A673 (cell line): Measurements from ENCODE around the gene VMAC.

ENCODE experiments used
- EZH2 ChIP-seq: fragments of 200-600 bp; sonication (generic); IDR thresholded peaks from 2 replicates; pipeline ENCODE4 v1.6.1; 2017; ENCODE audit warnings: borderline replicate concordance, low read depth, mild to moderate bottlenecking, mixed read lengths, antibody characterized with exemption, low read length; ENCODE audit not compliant: poor library complexity, severe bottlenecking
- TF ChIP-seq, protein P1 (sequence below): fragments of 300-800, 200-600 bp; sonication (generic); conservative IDR thresholded peaks from 2 replicates; pipeline ENCODE4 v1.5.1; 2017; ENCODE audit warnings: low read depth, mild to moderate bottlenecking, antibody characterized with exemption, low read length, moderate library complexity, mixed read lengths

- TF ChIP-seq, protein P1, sequence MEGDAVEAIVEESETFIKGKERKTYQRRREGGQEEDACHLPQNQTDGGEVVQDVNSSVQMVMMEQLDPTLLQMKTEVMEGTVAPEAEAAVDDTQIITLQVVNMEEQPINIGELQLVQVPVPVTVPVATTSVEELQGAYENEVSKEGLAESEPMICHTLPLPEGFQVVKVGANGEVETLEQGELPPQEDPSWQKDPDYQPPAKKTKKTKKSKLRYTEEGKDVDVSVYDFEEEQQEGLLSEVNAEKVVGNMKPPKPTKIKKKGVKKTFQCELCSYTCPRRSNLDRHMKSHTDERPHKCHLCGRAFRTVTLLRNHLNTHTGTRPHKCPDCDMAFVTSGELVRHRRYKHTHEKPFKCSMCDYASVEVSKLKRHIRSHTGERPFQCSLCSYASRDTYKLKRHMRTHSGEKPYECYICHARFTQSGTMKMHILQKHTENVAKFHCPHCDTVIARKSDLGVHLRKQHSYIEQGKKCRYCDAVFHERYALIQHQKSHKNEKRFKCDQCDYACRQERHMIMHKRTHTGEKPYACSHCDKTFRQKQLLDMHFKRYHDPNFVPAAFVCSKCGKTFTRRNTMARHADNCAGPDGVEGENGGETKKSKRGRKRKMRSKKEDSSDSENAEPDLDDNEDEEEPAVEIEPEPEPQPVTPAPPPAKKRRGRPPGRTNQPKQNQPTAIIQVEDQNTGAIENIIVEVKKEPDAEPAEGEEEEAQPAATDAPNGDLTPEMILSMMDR: no peak
- TF ChIP-seq EZH2: no peak
Observed at GRCh38 chr19:5893907-5894703, 10.6 kb upstream of the VMAC start.
